Measurements from ENCODE around the gene FHDC1.

DNA sequence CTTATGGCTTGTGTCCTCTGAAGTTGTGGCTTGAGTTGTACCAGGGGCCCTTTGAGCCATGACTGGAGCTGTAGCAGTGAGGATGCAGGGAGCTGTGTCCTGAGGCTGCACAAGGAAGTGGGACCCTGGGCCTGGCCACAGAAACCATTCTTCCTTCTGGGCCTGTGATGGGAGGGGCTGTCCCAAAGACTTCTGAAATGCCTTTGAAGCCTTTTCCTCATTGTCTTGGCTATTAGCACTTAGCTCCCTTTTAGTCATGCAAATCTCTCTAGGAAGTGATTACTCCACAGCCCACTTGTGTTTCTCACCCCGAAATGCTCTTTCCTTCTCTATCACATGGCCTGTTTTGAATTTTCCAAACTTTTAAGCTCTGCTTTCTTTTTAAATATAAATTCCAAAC, 92.4 kb downstream of the FHDC1 start:
- TF ChIP-seq CTCF (IDR thresholded peaks at IDR 0.05; ENCODE audit: low read length): no peak
- TF ChIP-seq EZH2 (IDR thresholded peaks at IDR 0.05; ENCODE audit: borderline replicate concordance, low read length): no peak

Data from OCI-LY1 (cell line).